Chondrocyte (in vitro differentiated cells): Measurements from ENCODE around the gene MAB21L4. TPM values are rescaled to one million over a fixed set of nuclear protein-coding genes. Genes with fewer than 3 reads are reported as not detected.

Source experiments
- DNase-seq: peaks from one replicate; pipeline ENCODE4 v3.0.0; 2021; ENCODE audit warnings: mixed read lengths, low spot score
- H3K27ac Mint-ChIP-seq: one replicate; pipeline ENCODE4 v1.8.0; 2021; ENCODE audit warnings: mild to moderate bottlenecking, moderate library complexity, mixed read lengths; ENCODE audit not compliant: unreplicated experiment
- H3K27me3 Mint-ChIP-seq: 2 replicates; pipeline ENCODE4 v1.8.0; 2021; ENCODE audit warnings: low read depth, mixed read lengths
- H3K36me3 Mint-ChIP-seq: 2 replicates; pipeline ENCODE4 v1.8.0; 2021; ENCODE audit warnings: low read depth, mixed read lengths
- H3K4me1 Mint-ChIP-seq: 2 replicates; pipeline ENCODE4 v1.8.0; 2021; ENCODE audit warnings: low read depth, mild to moderate bottlenecking, mixed read lengths
- H3K4me3 Mint-ChIP-seq: one replicate; pipeline ENCODE4 v1.8.0; 2021; ENCODE audit warnings: mild to moderate bottlenecking, moderate library complexity, mixed read lengths; ENCODE audit not compliant: unreplicated experiment
- H3K9me3 Mint-ChIP-seq: 2 replicates; pipeline ENCODE4 v1.8.0; 2021; ENCODE audit warnings: low read depth, mixed read lengths
- CTCF ChIP-seq: fragments of 200-600 bp; sonication (generic); IDR thresholded peaks from 2 replicates; pipeline ENCODE4 v1.5.0; 2021; ENCODE audit warnings: antibody characterized with exemption, mild to moderate bottlenecking, moderate library complexity
- total RNA-seq: library from RNA; stranded (reverse); gene quantifications from 3 replicates; pipeline ENCODE4 v1.2.1, GENCODE V29; 2021

The MAB21L4 gene
- total RNA-seq, 1 donor from 2014 or later: not detected

GRCh38 chr2:240879105-240879504 is 16.9 kb downstream of the MAB21L4 start:
- Mint-ChIP-seq H3K9me3 (no peaks in the 10 kb centered on the region), H3K4me1 (no peaks in the 10 kb centered on the region), H3K4me3 (no peak overlapping the region), H3K27ac (no peak overlapping the region), H3K36me3 (no peaks in the 10 kb centered on the region), H3K27me3 (peaks cover 24% of the 10 kb centered on the region)
- TF ChIP-seq CTCF: no peak
- DNase-seq: peak; percentile 88

- H3K4me3 Mint-ChIP-seq: no peak overlapping the region
- no peaks in the 10 kb centered on the region for H3K36me3 Mint-ChIP-seq
- H3K27ac Mint-ChIP-seq: no peak overlapping the region
- no peaks in the 10 kb centered on the region for H3K9me3 Mint-ChIP-seq
- peak; percentile 76 for DNase-seq
- H3K4me1 Mint-ChIP-seq: no peaks in the 10 kb centered on the region
- peaks cover 23% of the 10 kb centered on the region for H3K27me3 Mint-ChIP-seq
- TF ChIP-seq CTCF: no peak
These were observed 17.5 kb downstream of the MAB21L4 start for GRCh38 chr2:240878341-240878936.

GRCh38 chr2:240877460-240878340 is 18.3 kb downstream of the MAB21L4 start:
- peaks cover 24% of the 10 kb centered on the region for H3K27me3 Mint-ChIP-seq

GRCh38 chr2:240876475-240877251 is 19.3 kb downstream of the MAB21L4 start:
- Mint-ChIP-seq H3K27ac (no peak overlapping the region), H3K4me3 (no peak overlapping the region), H3K4me1 (no peaks in the 10 kb centered on the region), H3K9me3 (no peaks in the 10 kb centered on the region), H3K27me3 (peaks cover 22% of the 10 kb centered on the region), H3K36me3 (no peaks in the 10 kb centered on the region)
- no peak for DNase-seq
- no peak for TF ChIP-seq CTCF

More at GRCh38 chr2:240877460-240878340, 18.3 kb downstream of the MAB21L4 start:
- TF ChIP-seq CTCF: no peak
- no peaks in the 10 kb centered on the region for H3K9me3 Mint-ChIP-seq
- no peaks in the 10 kb centered on the region for H3K4me1 Mint-ChIP-seq
- H3K27ac Mint-ChIP-seq: no peak overlapping the region
- H3K36me3 Mint-ChIP-seq: no peaks in the 10 kb centered on the region
- peak; percentile 89 for DNase-seq
- H3K4me3 Mint-ChIP-seq: no peak overlapping the region

- Mint-ChIP-seq H3K27me3 (peaks cover 22% of the 10 kb centered on the region), H3K9me3 (no peaks in the 10 kb centered on the region), H3K4me3 (no peak overlapping the region), H3K36me3 (no peaks in the 10 kb centered on the region), H3K4me1 (no peaks in the 10 kb centered on the region), H3K27ac (no peak overlapping the region)
- peak; percentile 77 for DNase-seq
- no peak for TF ChIP-seq CTCF
These were observed 19.9 kb downstream of the MAB21L4 start for GRCh38 chr2:240876035-240876474.
